PFSK-1 (cell line): Measurements from ENCODE around the gene OXER1.

Source experiments
- FOXP2 ChIP-seq: optimal IDR thresholded peaks from 2 replicates; pipeline ENCODE3; 2011; ENCODE audit warnings: borderline replicate concordance, control low read depth, inconsistent platforms; ENCODE audit not compliant: insufficient read depth; ENCODE audit errors: extremely low read length, extremely low read depth
- POLR2AphosphoS5 ChIP-seq: IDR thresholded peaks from 2 replicates; pipeline ENCODE4 v1.6.1; 2012; ENCODE audit warnings: low read depth, mild to moderate bottlenecking, control low read depth, low read length, moderate library complexity
- SIN3A ChIP-seq: IDR thresholded peaks from 2 replicates; pipeline ENCODE4 v1.6.1; 2012; ENCODE audit warnings: mild to moderate bottlenecking, low read length, moderate library complexity, borderline replicate concordance; ENCODE audit not compliant: insufficient read depth
- TAF1 ChIP-seq: IDR thresholded peaks from 2 replicates; pipeline ENCODE4 v1.6.1; 2012; ENCODE audit warnings: low read length, control low read depth, borderline replicate concordance; ENCODE audit not compliant: insufficient read depth
- TF ChIP-seq, protein P1 (sequence below), 2 experiments: IDR thresholded peaks; 2 replicates each; pipeline versions ENCODE4 v1.6.1 to v1.8.0; 2011 to 2012; ENCODE audit warnings: low read depth in 2 of 2, low read length in 2 of 2, control low read depth in 1 of 2, inconsistent platforms in 1 of 2, mild to moderate bottlenecking in 1 of 2, moderate library complexity in 1 of 2; ENCODE audit not compliant: insufficient read depth in 1 of 2

DNA sequence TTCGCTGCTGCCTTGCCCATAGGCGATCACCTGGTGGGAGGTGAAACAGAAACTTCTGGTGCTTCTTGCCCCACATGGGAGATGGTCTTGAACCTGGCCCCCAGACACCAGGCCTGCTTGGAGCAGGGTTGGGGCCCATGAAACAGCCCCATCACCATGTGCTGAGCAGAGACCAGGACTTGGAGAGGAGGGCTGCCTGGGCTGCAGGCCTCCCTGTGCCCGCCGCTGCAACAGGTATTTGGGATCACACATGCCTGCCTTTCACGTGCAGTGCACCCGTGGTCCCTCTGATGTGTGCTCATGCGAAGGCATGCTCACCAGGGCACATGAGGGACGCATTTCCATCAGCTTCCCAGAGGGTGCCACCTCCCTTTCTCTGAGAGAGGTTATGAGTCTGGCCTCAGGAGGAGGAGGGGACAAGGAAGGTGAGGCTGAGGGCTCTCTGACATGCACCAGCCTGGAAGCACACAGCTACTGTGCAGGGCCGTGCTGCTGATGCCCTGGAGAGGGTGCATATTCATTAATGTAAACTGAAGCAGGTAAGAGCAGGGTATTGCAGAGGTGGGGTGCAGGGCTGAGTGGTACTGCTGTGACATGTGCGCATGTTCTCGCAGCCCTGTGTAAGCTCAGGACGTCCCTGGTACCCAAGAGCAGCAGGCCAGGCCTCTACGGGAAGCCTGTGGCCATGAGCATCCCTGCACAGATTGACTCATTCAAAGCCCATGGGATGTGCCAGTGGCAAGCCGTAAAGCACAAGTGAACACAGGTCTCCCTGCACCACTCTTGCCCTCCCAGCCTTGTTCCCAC, 4.2 kb upstream of the OXER1 start:
- TF ChIP-seq POLR2AphosphoS5 = no peak
- TF ChIP-seq, protein P1, sequence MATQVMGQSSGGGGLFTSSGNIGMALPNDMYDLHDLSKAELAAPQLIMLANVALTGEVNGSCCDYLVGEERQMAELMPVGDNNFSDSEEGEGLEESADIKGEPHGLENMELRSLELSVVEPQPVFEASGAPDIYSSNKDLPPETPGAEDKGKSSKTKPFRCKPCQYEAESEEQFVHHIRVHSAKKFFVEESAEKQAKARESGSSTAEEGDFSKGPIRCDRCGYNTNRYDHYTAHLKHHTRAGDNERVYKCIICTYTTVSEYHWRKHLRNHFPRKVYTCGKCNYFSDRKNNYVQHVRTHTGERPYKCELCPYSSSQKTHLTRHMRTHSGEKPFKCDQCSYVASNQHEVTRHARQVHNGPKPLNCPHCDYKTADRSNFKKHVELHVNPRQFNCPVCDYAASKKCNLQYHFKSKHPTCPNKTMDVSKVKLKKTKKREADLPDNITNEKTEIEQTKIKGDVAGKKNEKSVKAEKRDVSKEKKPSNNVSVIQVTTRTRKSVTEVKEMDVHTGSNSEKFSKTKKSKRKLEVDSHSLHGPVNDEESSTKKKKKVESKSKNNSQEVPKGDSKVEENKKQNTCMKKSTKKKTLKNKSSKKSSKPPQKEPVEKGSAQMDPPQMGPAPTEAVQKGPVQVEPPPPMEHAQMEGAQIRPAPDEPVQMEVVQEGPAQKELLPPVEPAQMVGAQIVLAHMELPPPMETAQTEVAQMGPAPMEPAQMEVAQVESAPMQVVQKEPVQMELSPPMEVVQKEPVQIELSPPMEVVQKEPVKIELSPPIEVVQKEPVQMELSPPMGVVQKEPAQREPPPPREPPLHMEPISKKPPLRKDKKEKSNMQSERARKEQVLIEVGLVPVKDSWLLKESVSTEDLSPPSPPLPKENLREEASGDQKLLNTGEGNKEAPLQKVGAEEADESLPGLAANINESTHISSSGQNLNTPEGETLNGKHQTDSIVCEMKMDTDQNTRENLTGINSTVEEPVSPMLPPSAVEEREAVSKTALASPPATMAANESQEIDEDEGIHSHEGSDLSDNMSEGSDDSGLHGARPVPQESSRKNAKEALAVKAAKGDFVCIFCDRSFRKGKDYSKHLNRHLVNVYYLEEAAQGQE (IDR thresholded peaks at IDR 0.05; ENCODE audit: insufficient read depth in 1 of 2, low read depth in 2 of 2, low read length in 2 of 2) = no peak
- TF ChIP-seq SIN3A = no peak
- no peak for TF ChIP-seq FOXP2
- TF ChIP-seq TAF1 = no peak
